HG02884 (cell line): ENCODE results near the gene CEP41.
"Not testable (repeated sequence)": the region's sequence is repeated elsewhere in the genome, so short reads cannot be mapped to it uniquely, and the experiment has no call there.

ENCODE experiments used
- ATAC-seq: cut with Tn5 transposase; IDR thresholded peaks from one replicate; pipeline ENCODE4 v1.9.1; 2021; ENCODE audit warnings: mild to moderate bottlenecking, moderate library complexity; ENCODE audit not compliant: unreplicated experiment

CEP41 gene

DNA sequence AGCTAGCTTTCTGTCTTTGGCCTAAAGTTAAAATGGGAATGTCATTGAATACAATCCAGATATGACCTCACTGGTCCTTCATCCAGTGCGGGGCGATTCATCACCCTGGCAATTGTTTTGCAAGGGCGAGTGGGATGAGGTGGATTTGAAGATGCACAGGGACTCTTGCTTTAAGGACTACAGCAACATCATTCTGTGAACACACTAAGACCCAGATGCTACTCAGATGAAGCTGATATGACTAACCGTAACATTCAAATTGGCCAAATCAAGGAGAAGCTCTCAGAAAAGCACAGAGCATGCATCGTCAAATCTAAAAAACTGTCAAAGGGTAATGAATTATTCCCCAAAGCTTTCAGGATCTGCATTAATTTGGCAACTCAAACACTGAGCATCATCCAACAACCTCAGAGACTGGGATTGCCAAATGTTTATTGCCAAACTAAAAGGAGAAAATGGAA lies 47.7 kb downstream of the CEP41 start:
- ATAC-seq = no peak

DNA sequence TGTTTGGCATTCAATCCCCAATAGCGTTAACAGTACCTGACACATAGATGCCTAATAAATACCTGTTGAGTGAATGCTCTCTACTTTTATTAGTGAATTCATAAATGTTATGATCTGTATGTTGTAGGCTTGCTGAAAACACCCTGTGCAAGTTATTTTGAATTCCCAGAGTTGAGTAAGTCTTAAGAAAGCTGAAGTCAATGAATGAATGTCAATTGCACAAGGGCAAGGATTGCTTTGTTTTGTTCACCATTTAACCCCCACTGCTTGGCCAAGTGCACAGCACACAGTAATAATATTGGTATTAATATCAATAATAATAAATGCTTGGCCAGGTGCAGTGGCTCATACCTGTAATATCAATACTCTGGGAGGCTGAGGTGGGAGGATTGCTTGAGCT lies 50.3 kb downstream of the CEP41 start:
- no peak for ATAC-seq

DNA sequence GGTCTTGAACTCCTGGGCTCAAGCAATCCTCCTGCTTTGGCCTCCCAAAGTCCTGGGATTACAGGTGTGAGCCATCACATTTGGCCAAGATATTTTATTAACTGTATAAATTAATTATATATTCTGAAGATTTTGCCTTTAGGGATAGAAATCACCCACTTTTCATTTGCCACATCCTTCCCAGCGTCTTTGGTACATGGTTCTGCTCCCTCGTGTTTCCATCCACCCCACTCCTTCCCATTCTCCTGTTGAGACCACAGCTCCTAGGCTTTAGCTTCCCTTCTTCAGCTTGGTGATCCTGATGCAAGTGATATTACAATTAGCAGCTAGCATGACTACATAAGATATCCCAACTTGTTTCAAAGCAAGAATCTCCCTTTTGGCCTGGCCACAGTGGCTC lies 52.1 kb downstream of the CEP41 start:
- ATAC-seq = no peak

DNA sequence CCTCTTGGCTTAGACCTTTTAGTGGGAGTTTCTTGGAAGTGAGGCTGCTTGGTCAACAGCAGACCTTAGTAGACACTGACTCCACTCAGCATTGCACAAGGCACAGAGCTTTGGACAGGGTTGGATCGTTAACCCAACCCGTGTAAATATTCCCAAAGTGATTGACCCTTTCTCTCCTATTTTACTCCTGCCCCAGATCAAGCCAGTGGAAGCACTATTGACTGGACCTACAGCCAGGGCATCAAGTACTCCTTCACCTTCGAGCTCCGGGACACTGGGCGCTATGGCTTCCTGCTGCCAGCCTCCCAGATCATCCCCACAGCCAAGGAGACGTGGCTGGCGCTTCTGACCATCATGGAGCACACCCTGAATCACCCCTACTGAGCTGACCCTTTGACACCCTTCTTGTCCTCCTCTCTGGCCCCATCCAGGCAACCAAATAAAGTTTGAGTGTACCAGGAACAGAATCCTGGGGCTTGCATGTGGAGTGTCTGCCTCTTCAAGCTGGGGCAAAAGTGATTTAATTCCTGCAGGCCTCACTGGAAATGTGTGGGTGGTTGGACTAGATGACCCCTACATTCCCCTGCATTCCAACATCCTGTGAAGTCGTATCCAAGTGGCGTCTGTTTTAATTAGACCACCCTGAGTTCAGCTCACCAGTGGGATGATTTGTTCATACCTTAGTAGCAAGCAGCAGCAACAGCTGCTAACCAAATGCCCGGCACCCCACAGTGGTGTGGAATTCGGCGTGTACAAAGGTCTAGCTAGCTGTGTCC lies 53.0 kb downstream of the CEP41 start:
- no peak for ATAC-seq

DNA sequence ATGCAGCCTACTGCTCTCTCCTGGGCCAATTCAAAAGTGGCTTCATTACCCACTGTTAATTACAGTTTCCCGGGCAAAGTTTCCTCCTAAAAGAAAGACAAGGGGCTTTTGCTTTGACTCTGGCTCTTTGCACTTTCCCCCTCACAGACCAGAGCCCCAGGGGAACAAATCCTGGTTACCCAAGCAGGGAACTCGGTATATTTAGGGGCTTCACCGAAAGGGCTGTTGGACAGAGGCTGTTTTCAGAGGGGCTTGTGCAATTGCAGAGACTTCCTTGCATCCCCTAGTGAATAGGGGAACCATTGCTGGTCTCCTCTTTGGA lies 53.5 kb downstream of the CEP41 start:
- no peak for ATAC-seq

DNA sequence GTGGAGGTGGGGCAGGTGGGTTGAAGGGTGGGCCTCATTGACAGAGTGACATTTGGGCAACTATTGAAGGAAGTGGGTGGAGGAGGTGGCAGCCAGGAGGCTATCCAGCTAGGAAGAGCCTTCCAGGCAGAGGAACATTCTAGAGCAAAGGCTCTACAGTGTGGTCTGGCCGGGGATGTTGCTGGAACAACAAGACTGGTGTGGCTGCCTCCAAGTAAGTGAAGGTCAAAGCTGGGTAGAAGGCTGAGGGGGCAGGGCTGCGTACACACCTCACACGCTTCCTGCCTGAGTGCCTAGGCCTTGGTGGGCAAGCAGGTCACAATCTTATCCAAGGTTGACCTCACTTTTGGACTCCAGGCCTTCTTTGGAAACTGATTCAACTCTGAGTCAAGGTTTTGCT lies 53.9 kb downstream of the CEP41 start:
- ATAC-seq = no peak

DNA sequence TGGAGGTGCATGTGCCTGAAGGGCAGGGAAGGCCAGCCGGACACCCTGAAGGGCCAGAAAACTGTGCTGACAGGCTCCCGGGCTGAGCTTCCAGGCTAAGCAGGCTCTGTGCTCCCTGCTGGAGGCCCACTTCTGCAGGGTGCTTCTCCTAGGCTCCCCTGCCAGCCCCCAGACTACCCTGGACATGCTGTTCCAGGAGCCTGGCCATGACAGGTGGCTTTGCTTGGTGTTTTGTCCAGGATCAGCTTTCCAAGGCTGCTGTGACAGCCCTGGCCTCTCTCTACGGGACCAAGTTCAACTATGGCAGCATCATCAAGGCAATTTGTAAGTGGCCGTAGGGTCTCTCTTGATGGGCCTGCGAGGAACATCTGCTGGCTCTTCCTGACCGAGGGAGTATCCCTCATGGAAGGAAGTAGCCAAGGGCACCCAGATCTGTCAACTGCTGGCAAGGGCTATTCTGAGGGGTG lies 55.2 kb downstream of the CEP41 start:
- ATAC-seq = no peak

DNA sequence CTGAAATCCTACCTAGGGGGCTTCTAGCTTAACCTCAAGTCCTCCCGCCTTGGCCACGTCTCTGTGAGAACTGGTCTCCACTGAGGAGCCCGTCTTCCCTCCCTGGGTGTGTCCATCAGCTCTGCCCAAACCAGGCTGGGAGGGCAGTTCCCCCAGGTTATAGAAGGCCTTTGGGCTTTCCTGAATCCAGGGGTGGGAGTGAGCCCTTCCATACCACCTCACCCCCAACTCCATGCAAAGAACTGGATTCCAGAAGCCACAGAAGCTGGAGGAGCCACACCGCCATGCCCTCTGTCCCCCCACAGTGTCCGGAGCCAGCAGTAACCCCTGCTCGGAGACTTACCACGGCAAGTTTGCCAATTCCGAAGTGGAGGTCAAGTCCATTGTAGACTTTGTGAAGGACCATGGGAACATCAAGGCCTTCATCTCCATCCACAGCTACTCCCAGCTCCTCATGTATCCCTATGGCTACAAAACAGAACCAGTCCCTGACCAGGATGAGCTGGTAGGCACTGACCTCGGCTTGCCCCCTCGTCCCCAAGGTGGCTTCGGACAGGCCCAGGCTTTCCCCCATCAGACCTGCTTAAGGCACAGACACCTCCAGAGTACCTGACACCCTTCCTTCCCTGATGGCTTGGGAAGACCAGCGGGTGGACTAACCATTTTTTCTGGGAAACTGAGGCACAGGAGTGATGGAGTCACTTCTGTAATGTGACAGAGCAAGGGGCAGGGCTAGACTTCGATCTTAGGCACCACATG lies 55.8 kb downstream of the CEP41 start:
- ATAC-seq = no peak

DNA sequence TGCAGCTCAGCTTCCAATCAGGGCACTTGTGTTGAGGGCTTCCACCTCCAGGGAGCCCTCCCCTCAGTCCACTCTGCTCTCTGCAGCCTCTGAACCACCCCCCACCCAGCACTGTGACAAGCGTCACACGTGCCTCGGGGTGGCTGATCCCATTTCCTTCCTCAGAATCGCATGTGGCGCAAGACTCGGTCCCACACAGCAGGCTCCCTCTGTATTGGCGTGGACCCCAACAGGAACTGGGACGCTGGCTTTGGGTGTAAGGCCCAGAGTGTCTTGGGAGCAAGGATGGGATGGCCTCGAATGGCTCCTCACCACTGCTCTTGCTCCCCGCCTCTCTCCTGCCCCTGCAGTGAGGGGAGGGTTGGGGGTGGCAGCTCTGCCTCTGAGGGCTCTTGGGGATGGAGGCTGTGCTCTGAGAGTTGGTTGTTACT lies 56.4 kb downstream of the CEP41 start:
- ATAC-seq = no peak

DNA sequence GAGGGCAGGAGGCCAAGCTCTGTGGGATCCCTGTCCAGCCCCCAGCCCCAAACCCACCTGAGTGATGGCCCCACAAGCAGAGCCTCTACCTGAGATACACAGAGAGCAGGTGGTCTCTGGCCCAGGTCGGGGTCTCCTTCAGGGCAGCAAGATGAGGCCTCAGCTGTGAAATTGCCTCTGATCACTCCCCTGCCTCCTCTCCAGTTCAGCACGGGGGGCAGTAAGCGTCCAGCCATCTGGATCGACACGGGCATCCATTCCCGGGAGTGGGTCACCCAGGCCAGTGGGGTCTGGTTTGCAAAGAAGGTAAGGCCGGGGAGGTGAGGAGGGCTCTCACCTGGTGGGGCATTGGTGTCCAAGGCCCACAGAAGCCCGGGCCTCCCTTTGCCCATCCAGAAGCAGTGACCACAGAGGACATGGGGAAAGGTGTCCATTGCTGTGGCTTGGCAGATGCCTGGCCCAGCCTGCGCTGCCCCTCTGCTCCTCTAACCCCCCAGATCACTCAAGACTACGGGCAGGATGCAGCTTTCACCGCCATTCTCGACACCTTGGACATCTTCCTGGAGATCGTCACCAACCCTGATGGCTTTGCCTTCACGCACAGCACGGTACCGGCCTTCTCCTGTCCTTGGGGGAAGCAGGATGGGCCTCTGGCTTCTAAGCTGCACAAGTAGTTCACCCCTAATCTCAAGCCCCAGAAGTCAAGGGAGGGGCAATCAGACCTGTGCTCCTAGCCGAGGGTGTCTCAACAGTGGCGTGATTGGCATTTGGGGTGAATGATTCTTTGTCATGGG lies 57.4 kb downstream of the CEP41 start:
- ATAC-seq = no peak

DNA sequence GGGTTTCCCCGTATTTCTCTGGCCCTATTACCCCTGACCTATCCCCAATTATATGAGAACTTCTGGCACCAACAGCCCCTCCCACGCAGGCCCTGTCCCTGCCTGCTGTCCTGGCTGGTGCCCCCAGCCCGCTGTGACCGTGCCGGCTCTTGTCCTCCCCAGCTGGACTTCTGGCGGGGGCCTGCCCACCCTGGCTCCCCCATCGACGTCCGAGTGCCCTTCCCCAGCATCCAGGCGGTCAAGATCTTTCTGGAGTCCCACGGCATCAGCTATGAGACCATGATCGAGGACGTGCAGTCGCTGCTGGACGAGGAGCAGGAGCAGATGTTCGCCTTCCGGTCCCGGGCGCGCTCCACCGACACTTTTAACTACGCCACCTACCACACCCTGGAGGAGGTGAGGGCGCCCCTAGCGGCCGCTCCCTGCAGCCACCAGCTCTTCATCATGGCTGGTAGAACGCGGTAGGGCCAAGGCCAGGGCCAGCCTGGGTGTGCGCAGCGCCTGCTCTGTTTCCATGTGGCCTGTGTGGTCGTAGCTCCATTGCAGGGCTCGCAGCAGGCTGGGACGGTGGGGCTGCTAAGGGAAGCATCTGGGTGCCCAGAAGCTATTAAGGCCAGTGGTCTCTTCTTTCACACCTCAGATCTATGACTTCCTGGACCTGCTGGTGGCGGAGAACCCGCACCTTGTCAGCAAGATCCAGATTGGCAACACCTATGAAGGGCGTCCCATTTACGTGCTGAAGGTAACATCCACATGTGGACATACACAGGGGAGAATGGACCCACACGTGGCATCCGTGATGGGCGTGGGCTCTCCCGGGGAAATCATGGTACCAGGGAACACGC lies 59.1 kb downstream of the CEP41 start:
- no peak for ATAC-seq

DNA sequence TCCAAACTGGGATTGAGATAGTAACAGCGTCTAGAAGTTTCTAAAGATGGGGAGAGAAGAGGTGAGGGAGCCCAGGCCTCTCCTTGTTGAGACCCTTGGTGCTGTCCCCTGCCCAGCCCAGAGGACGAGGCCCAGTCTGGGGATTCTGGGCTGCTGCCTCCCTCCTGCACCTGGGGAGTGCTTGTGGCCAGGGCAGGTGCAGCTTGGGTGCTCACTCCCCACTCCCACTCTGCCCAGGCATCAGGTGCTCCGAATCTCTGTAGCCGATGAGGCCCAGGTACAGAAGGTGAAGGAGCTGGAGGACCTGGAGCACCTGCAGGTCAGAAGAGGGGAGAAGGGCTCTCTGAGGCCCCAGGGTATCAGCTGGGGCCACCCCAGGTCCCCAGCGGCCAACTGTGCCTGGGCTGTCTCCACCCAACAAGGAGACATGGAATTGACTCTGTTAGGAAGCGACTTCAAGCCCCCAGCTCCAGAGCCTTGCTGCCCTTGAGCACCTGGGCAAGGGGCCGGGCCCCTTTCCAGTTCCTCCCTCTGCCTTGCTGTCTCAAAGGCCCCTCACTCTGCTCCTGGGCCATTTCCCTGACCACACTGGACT lies 59.9 kb downstream of the CEP41 start:
- ATAC-seq = no peak

DNA sequence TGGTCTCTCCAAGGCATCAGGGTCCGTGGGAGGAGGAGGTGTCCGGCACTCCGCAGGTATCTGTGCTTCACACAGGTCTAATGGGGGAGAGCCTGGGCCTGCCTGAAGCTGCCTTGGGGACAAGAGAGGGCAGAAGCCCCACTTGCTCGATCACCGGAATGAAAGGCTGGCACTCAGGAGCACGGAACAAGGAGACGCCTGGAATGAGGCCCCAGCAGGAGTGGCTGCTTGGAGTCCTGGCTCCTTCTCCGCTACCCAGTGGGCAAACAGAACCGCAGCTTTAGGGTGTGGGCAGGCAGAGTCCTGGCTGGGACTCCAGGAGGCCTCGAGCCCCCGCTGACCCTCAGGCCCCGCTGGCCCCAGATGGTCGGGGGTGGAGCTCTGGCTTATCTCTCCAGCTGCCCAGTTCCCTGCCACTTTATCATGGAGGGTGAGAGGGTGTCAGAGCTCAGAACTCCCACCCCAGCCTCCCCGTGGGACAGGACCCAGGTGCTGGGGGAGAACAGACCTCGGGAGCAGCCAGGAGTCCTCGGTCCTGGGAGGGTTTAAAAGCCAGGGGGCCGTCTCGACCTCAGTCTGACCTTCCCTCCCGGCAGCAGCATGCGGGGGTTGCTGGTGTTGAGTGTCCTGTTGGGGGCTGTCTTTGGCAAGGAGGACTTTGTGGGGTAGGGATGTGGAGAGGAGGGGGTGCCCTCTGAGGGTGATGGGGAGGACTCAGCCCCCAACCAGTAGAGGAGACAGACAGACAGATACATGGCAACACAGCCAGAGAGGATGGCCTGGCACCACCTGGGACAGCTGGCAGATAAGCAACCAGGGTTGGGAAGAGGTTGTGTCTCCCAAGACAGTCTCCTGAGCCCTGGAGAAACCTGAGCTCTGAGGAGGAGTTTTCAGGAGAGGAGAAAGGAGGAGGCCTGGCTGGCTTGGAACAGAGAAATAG lies 60.6 kb downstream of the CEP41 start, which contains the start of gene CPA1:
TSS of gene CPA1 (plus strand) at position 574 of the 940 bp plus-strand sequence. CDS start at position 601, 27 bp downstream.
- ATAC-seq = no peak

DNA sequence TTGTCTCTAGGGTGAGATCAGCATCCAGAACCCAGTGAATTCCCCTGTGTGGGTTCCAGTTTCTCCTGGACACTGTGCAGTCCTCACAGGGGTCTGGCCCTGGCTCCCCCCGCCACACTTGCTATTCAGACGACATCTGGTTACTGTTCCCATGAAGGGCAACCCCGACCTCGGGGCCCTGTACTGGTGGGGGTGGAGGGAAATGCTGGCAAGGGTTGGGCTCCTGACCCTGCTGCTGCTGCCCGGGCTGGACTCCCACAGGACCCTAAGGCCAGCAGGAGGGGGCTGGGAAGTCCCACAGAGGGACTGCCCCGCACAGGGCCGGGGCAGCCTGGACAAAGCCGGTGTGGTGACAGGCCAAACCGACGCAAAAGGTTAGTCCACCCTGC lies 61.3 kb downstream of the CEP41 start:
- no peak for ATAC-seq

DNA sequence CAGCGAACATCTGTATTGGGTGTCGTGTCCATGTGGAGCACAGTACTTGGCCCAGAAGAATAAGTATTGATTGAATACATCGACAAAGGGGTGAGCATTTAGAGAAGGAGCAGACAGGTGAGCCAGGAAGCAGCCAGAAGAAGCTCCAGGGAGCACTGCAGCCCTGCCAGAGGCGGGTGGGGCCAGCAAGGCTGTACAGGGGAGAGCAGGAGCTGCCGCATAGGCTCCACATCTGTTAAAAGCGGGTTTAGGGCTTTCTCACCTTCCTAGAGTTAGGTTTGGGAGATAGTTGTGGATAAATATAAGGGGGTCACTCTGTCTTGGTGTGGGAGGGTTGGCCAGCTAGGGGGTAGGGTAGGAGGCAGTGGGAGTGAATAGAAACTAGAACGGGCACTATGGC lies 61.8 kb downstream of the CEP41 start:
- ATAC-seq = no peak

DNA sequence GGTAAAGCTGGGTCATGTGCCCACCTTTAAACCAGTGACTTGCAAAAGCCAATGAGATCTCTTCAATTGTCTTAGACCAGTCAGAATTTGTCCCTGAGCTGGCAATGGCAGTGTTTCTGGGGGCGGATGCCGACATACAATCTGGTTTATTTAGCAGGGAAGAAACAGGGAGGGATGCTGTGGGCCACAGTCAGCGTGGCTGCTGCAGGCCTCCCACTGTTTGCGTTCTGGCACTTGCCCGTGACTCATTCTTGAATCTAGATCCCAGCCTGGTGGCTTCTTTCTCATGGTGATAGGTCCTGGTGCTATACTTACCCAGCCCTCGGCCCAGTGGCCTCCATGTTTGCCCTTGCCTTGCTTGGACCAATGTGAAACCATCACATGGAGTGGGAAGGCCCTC lies 63.6 kb downstream of the CEP41 start:
- no peak for ATAC-seq

DNA sequence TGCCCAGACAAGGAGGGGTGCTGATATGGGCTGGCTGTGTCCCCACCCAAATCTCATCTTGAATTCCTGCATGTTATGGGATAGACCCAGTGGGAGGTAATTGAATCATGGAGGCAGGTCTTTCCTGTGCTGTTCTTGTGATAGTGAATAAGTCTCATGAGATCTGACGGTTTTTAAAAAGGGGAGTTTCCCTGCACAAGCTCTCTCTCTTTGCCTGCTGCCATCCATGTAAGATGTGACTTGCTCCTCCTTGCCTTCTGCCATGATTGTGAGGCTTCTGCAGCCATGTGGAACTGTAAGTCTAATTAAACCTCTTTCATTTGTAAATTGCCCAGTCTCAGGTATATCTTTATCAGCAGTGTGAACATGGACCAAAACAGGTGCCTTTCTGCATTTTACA lies 64.4 kb downstream of the CEP41 start:
- ATAC-seq = not testable (repeated sequence)

DNA sequence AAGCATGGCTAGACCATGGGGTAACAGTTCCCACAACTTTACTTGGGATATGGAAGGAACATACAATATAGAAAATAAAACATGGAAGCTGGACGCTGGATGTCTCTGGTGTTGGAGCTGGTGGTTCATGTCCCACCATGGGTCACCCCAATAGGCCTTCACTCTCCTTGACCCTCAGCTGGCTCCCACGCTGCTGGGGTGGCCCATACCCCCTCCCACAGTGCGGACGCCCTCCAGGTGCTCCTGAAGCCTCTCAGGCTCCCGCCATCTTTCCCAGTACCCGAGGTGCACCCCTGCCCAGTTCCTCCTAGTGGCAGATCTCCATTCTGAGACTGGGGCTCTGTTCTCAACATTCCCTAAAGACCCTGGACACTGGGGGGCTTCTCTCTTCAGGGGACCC lies 66.3 kb downstream of the CEP41 start:
- ATAC-seq = no peak
